Effector CD8-positive, alpha-beta T cell (primary cell): ENCODE data around the gene ASCL2.
"Not testable (repeated sequence)": the region's sequence is repeated elsewhere in the genome, so short reads cannot be mapped to it uniquely, and the experiment has no call there.

Experiments used
- DNase-seq: peaks from one replicate; lab custom pipeline; 2025; lab: John Stamatoyannopoulos, UW

ASCL2 gene

GRCh38 chr11:2260491-2261364 is 9.7 kb downstream of the ASCL2 start:
- no peak for DNase-seq

GRCh38 chr11:2259897-2260451 is 10.4 kb downstream of the ASCL2 start:
- no peak for DNase-seq

DNA sequence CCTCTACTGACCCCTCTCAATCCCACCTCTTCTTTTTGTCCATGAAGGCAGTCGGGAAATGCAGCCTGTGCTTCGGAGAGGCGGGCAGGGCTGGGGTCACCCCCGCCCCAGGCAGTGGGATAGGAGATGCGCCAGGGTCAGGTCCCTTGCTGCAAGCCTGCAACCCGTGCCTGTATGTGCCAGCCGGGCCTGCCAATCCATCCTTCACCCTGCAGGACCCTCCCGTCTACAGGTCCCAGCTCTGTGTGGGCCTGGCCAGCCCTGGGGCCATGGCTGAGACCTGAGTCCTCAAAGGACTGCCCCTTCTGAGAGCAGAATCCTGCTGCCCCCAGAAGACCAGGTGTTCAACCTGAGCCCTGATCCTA is 10.9 kb downstream of the ASCL2 start:
- no peak for DNase-seq

DNA sequence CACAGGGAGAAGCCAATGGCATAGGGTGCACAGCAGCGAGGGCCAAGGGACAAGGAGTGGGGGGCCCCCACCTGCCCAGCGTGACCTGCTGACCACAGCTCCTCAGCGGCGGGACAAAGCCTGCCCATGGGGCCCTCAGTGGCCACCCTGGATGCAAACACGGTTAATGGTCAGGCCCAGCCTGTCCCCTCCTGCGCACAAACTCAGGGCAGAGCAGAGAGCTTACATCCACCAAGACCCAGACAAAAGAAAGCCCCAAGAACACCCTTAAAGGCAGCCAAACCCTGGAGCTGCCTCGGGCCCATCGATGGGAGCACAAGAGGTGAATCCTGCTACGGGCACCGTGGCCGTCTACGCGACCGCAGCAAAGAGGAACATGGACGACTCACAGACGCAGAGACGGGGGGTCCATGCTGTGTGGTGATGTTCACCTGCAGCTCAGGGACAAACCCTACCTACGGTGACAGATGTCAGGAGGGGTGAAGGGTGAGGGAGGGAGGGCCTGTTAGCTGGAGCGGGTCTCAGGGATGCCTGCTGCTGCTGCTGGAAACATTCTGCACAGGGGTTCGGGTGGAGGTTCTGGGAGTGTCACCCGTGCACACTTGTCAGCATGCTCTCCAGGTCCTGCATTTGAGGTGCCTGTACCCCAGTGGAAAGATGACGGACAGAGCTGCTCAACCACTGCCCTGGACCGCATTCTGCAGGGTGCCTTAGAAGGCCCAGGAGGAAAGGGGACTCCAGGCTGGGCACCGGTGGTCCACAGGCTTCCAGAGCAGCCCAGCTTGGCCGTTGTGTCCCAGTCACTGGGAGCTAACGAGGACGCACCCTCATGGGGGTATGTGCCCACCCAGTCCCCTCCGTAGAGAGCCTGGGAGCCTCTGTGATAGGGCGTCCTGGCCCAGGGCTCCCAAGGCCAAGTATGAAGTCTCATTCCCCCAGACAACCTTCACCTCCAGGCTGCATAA is 11.6 kb downstream of the ASCL2 start:
- DNase-seq: no peak

DNA sequence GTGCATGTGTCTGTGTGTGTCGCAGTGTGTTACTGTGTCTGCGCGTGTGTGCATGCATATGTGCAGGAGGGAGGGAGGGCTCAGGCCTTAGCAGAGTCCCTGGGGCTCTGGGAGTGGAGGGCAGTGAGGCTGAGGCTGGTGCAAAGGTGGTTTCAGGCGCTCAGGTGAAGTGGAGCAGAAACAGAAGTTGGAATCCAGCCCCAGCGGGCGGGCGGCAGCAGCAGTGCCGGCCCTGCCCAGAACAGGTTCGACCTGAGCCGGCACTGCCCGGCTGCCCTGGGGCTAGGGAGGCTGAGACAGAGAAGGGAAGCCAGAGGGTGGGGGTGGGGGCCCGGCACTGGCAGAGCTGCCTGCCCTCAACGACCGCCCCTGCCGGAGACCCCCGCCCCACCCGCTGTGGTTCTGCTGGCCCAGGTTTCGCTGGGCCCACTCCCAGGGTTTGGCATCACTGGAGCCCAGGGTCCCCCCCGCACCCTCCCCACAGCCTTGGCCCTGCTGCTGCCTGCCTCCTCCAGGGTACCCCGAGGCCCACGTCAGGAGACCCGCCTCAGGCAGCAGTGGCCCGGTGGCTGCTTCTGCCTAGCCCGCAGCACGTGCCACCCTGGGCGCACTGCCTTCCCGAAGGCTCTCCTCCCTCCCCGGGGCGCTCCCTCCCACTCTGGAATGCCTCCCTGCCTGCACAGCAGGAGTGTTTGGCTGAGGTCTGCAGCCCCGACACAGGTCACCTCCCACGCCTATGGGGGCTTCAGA is 13.3 kb downstream of the ASCL2 start:
- no peak for DNase-seq

- DNase-seq: no peak
Measured at GRCh38 chr11:2256293-2256913, 14.0 kb downstream of the ASCL2 start.

DNA sequence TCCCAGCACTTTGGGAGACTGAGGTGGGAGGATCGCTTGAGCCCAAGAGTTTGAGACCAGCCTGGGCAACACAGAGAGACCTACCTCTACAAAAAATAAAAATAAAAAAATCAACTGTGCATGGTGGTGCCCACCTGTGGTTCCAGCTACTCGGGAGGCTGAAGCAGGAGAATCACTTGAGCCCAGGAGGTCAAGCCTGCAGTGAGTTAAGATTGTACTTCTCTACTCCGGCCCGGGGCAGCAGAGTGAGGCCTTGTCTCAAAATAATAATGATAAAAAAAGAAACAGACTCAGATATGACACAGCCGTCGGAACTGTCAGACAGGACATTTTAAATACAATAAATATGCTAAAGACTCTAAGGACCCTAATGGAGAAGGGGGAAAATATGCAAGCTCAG is 18.4 kb downstream of the ASCL2 start:
- no peak for DNase-seq

GRCh38 chr11:2251138-2251537 is 19.2 kb downstream of the ASCL2 start:
- DNase-seq: no peak

- DNase-seq: no peak
Measured at GRCh38 chr11:2250485-2250884, 19.9 kb downstream of the ASCL2 start.

DNA sequence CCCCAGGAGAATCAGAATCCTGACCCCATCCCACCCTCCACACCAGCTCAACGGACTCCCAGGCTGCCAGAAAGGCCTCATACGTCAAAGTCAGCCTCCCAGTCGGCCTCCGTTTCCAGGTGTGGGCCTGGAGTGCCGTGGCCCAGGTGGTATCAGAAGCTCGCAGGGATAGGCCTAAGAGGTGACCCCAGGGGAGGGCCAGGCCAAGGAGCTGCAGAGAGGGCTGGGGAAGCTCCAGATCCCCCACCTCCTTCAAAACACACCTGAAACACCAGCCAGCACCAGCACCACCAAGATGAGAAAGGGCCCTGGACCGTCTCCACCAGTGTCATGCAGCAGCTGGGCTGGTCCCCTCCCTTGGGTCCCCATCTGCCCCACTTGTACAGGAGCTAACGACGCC is 20.3 kb downstream of the ASCL2 start:
- DNase-seq: no peak

DNA sequence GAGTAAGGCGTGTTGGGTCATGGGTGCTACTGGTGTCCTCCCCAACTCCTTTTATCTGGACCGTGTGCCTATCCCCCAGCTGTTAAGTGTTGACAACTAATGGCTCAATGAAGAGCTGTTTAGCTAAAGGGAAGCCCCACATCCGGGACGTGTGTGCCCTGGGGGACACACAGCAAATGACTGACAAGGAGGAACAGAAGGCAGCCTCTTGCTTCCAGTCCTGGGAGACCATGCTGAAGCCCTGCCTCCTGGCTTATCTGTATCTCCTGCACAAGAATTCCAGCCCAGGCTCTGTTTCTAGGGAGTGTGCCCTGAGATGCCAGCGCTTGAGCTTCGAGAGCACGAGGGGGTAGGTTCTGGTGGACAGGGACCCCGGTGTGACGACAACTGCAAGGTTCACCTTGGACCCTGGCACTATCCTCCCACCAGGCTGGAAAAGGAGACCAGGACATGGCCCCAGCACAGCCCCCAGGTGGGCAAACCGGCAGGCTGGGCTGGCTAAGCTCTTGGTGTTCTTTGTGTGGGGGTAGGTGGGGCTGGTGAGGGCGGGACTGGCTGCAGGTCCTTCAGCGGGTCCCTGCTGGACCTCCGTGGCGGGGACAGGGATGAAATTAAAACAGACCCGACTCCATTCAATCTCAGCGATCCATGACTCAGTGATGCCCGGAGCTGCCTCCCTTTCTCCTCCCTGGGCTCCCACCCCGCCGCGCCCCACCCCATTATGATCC is 21.0 kb downstream of the ASCL2 start:
- DNase-seq: no peak

DNA sequence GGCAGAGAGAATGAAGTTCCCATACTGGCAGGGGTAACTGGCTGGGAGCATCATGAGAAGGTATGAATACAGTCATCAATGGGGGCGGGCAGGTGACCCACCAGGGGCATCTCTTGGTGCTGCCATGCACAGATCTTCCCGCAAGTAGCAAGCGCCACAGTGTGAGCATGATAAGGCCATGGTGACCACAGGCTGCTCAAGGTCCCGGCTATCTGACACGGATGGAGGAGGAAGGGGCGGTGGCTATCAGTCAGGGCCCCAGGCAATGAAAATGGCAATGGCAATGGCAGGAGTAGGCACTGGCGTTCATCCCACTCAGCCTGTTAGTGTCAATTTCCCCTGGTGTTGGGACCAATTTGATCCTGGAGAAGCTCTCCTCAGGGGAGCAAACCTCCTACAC is 21.6 kb downstream of the ASCL2 start:
- DNase-seq: no peak

DNA sequence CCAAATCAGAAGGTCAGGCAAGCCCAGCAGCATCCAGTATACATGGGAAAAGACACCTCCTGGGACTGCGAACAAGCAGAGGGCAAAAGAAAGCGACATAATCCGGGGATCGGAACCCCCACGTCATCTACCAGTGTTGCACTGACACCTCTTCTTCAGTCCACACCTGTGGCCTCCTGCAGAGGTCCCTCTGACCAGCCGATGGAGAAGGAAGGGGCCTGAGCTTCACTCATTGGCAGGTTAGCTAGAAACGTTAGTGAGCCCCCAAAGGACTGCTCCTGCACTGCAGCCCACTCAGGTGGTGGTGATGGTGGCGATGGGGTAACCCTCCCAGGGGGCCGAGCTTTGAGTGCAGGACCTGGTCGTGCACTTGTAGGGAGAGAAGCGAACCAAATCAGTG is 22.1 kb downstream of the ASCL2 start:
- no peak for DNase-seq

DNA sequence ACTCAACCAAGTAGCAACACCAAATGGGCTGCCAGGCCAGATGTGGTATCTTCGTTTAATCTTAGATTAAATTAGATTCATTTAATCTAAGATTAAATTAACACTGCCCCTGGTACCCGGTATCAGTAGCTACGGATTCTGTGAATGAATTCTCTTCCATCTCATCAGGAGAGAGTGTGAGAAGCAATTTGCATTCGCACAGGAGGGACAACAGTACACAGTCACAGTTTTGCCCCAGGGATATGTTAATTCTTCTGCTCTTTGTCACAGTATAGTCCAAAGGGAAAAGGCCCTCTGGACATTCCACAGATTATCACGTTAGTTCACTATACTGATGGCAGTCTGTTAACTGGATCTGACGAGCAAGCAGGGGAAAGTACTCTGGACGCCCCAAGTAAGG is 22.9 kb downstream of the ASCL2 start:
- no peak for DNase-seq

DNA sequence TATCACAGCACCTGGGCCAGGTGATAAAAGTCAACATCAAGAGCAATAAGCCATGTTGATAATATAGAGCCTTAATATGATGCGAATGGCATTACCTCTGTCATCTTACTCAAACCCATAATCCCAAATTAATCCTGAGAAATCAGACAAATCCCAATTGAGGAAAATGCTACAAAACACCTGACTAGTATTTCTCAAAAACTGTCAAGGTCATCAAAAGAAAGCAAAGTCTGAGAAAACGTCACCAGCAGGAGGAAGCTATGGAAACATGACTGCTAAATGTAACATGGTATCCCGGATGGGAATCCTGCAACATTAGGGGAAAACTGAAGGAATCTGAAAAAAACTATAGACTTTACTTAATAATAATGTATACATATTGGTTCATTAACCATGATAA is 29.6 kb downstream of the ASCL2 start:
- no peak for DNase-seq

DNA sequence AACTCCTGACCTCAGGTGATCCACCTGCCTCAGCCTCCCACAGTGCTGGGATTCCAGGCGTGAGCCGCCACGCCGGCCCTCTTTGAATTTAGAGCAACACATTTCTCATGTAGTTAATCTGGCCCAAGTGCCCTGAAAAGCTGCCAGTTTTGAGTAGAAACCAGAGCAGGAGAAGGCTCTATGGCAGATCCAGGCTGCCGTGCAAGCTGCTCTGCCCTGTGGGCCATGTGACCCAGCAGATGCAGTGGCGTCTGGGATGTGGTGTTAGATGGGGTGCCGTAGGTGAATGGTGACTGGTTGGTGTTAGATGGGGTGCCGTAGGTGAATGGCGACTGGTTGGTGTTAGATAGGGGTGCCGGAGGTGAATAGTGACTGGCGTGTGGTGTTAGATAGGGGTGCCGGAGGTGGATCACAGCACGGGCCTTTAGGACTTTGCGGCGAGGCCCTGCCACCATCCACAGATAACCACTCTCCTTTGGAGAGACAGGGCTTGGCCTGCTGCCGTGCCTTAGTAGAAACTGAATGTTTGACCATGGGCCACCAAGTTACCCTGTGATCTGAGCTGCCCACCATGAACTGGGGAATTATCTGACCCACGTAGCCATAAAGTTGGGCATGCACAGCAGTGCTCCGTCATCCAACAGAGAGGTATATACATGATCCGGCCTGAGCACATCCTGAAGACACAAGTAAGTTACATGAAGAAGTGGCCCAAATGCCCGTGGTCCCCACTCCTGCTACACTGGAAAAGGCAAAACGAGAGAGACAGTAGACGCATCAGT is 32.7 kb downstream of the ASCL2 start:
- no peak for DNase-seq

DNA sequence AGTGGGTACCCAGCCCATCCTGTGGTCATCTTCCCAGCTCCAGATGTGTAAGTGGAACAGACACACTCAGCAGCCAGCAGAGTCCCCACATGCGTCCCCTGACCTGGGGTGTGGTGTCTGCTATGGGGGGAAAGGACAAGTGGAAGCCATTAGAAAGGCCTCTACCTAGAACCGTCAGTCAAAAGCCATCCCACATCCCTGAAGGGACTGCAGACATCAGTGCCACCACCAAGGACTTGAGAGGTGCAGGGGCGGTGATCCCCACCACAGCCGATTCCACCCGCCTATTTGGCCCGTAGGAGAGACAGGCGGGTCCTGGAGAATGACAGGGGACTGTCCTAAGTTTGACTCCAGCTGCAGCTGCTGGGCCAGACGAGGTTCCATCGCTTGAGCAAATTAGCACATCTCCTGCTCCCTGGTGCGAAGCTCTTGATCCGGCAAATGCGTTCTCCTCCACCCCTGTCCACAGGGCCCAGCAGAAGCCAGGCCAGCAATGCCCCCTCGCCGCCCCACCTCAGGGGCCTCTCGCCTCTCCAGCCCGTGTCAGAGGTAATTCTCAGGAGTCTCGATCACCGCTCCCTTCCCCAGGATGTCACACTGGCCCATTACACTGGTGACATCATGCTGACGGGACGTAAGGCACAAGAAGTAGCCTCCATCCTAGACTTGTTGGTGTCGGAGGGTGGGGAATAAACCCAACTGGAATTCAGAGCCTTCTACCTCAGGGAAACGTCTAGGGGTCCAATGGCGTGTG is 33.8 kb downstream of the ASCL2 start:
- DNase-seq: not testable (repeated sequence)

DNA sequence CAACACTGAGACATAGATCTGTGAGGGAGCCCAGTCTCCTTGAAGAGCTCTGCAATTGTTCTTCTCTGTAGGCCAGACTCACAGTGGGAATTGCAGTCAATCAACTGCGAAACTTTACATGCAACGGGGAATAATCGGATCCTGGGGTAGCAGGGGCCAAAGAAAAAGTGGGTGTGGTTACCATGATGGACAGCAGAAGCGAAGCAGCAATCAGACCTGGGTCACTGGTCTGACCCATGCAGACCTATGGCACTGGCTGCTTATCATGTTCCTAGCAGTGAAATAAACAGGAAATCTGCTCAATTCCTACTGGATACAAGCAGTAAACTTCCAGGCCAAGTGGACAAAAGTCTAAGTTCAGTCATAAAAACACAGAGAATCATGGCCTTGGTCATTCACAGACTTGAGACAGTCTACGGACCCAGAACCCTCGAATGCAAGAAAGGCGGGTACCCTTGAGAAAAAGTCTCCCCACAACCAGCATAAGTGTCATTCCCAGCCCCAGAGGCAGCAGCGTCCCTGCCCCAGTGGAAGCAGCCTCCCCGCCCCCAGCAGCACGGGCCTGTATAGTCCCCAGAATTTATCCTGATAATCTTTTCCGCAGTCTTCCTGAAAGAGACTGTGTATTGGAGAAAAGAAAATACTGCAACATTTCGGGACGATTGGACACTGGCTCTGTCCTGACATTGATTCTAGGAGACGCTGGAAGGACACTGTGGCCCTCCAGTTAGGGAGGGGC is 34.6 kb downstream of the ASCL2 start:
- DNase-seq: no peak
